ACC112 (cell line): Measurements from ENCODE around the gene DENND1A.

Source experiments
- H2AFZ ChIP-seq: fragments of 200-600 bp; sonication (generic); one replicate; pipeline ENCODE4 v1.6.0; 2017; ENCODE audit warnings: antibody characterized with exemption, low read length; ENCODE audit not compliant: unreplicated experiment
- H3K27ac ChIP-seq: fragments of 200-600 bp; sonication (generic); 2 replicates; pipeline ENCODE4 v1.5.1; 2014; ENCODE audit warnings: low read depth, mild to moderate bottlenecking, antibody characterized with exemption, low read length, moderate library complexity
- H3K27me3 ChIP-seq: fragments of 200-600 bp; sonication (generic); 2 replicates; pipeline ENCODE4 v1.6.1; 2014; ENCODE audit warnings: mild to moderate bottlenecking, antibody characterized with exemption, low read length, moderate library complexity, mixed read lengths; ENCODE audit not compliant: insufficient read depth
- H3K36me3 ChIP-seq: fragments of 200-600 bp; sonication (generic); 2 replicates; pipeline ENCODE4 v1.6.1; 2016; ENCODE audit warnings: mild to moderate bottlenecking, antibody characterized with exemption, low read length, moderate library complexity, mixed read lengths; ENCODE audit not compliant: insufficient read depth
- H3K4me1 ChIP-seq: fragments of 200-600 bp; sonication (generic); one replicate; pipeline ENCODE4 v1.6.1; 2016; ENCODE audit warnings: low read length, mixed read lengths; ENCODE audit not compliant: insufficient read depth, unreplicated experiment, control insufficient read depth
- H3K4me3 ChIP-seq: fragments of 200-600 bp; sonication (generic); 2 replicates; pipeline ENCODE4 v1.5.1; 2014; ENCODE audit warnings: mild to moderate bottlenecking, low read depth, low read length
- H3K79me2 ChIP-seq: fragments of 200-600 bp; sonication (generic); one replicate; pipeline ENCODE4 v1.6.0; 2016; ENCODE audit warnings: low read length; ENCODE audit not compliant: control insufficient read depth, unreplicated experiment, insufficient read depth

Gene DENND1A

DNA sequence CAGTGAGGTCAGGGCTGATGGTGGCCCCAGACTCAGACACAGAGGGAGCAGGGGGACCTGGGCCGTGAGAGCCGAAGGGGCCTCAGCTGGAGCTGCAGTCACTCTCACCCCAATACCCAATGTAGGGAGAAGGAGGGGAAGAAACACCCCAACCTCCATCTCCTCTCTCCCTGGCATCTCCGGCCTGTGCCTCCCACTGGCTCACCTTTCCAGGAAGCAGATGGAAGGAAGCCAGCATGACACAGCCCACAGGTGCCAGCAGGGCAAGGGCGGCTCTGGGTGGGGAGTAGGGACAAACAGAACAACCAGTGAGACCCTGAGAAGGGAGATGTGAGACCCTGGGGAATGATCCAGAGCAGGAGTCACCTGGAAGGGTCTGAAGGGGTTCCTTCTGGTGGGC, 576.9 kb downstream of the DENND1A start:
- Histone ChIP-seq H3K4me1 (no peaks in the 10 kb centered on the region), H2AFZ (no peak overlapping the region), H3K4me3 (no peak overlapping the region), H3K36me3 (no peaks in the 10 kb centered on the region), H3K27ac (no peak overlapping the region), H3K79me2 (no peaks in the 10 kb centered on the region), H3K27me3 (peaks cover 33% of the 10 kb centered on the region)

DNA sequence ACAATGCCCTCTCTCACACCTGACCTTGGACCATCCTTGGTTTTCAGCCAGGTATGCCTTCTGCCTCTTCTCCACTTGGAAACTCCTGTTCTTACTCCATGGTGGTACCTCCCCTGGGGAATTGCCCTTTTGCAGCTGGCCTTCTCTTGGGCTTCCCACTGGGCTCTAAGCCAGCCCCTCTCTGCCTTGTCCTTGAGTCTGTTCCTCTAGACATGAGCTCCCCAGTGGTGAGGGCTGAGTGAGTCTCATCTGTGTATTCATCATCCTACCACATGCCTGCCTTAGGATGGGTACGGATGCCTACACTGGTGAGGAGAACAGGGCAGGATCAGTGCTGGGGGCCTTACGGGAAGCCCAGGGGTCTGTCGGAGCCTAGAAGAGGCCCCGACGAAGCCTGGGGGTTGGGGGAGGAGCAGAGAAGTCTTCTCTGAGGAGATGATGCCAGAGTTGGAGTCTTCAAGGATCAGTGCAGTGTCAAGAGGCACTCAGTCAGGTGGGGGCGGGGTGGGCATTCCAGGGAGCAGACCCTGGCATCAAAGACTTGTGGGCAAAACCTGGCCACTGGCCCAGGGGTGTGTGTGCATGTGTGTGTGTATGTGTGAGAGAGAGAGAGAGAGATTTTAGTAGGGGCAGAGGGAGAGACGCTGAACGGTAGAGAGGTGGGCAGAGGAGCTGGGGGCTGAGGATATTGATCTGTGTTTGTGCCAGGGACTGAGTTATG, 579.2 kb downstream of the DENND1A start:
- Histone ChIP-seq H3K27ac (no peak overlapping the region), H3K4me1 (no peaks in the 10 kb centered on the region), H3K79me2 (no peaks in the 10 kb centered on the region), H3K27me3 (peaks cover 33% of the 10 kb centered on the region), H2AFZ (no peak overlapping the region), H3K4me3 (no peak overlapping the region), H3K36me3 (no peaks in the 10 kb centered on the region)

- Histone ChIP-seq H3K27me3 (peaks cover 33% of the 10 kb centered on the region), H3K27ac (no peak overlapping the region), H3K4me3 (no peak overlapping the region), H3K79me2 (no peaks in the 10 kb centered on the region), H3K36me3 (no peaks in the 10 kb centered on the region), H3K4me1 (no peaks in the 10 kb centered on the region), H2AFZ (no peak overlapping the region)
Observed at GRCh38 chr9:123349691-123350480, 580.0 kb downstream of the DENND1A start.

GRCh38 chr9:123349033-123349432, 580.9 kb downstream of the DENND1A start:
- H3K36me3 ChIP-seq, result no peaks in the 10 kb centered on the region
- H3K27ac ChIP-seq, result no peak overlapping the region
- peaks cover 33% of the 10 kb centered on the region for H3K27me3 ChIP-seq
- H3K4me1 ChIP-seq, result no peaks in the 10 kb centered on the region
- H3K4me3 ChIP-seq, result no peak overlapping the region
- no peaks in the 10 kb centered on the region for H3K79me2 ChIP-seq
- no peak overlapping the region for H2AFZ ChIP-seq

DNA sequence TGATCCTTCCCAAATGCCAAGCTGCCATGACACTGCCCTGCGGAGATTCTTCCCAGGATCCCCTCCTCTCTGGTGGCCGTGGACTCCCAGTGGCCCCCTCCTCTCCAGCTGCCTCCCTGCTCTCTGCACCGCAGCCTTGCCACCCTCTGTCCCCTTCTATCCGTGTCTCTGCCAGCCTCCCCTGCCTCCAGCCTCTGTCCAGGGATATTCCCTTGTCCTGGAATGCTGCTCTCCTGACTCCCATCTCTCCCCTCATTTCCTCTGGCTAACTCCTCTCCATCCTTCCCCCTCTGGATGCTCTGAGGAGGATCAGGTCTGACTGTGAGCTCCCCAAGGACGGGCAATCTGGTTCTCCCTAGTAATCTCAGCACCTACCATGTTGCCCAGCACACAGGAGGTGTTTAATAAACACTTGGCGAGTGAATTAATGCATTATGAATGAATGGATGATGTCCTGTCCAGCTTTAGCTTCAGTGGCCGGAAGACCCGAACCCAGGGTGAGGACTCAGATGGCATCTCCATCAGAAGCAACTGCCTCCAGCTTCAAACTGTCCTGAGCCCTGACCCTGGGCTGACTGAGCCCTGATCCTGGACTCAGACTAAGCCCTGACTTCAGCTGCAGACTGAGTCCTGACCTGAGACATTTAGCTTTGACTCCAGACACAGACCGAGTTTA, 581.5 kb downstream of the DENND1A start:
- Histone ChIP-seq H3K4me1 (no peaks in the 10 kb centered on the region), H3K4me3 (no peak overlapping the region), H3K79me2 (no peaks in the 10 kb centered on the region), H3K27ac (no peak overlapping the region), H3K27me3 (peaks cover 31% of the 10 kb centered on the region), H3K36me3 (no peaks in the 10 kb centered on the region), H2AFZ (no peak overlapping the region)

DNA sequence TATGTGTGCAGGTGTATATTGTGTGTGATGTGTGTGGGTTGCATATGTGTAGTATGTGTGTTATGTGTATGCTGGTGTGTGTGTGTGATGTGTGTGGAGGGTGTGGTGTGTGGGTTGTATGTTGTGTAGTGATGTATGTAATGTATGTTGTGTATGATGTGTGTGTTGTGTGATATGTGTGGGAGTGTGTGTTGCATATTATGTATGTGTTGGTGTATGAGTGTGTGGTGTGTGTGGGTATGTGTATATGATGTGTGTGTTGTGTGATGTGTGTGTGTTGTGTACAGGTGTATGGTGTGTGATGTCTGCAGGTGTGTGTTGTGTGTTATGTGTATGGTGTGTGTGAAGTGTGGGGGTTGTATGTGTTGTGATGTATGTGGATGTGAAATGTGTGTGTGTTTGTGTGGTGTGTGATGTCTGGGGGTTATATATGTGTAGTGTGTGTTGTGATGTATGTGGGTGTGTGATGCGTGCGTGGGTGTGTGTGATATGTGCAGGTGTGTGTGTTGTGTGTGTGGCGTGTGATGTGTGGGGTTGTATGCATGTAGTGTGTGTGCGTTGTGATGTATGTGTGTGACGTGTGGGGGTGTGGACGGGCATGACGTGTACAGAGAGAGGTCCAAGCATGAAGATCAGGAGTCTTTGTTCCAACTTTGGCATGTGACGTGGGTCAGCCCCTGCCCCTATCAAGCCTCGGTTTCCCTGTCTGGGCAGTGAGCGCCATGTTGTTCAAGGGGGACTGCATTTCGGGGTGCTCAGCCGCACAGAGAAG, 582.5 kb downstream of the DENND1A start:
- Histone ChIP-seq H3K36me3 (no peaks in the 10 kb centered on the region), H3K27ac (no peak overlapping the region), H3K4me1 (no peaks in the 10 kb centered on the region), H3K79me2 (no peaks in the 10 kb centered on the region), H2AFZ (no peak overlapping the region), H3K27me3 (peaks cover 22% of the 10 kb centered on the region), H3K4me3 (no peak overlapping the region)

- Histone ChIP-seq H3K36me3 (no peaks in the 10 kb centered on the region), H3K79me2 (no peaks in the 10 kb centered on the region), H3K4me1 (no peaks in the 10 kb centered on the region), H3K27ac (no peak overlapping the region), H2AFZ (no peak overlapping the region), H3K4me3 (no peak overlapping the region), H3K27me3 (peaks cover 18% of the 10 kb centered on the region; the same call in 1 of the 2 replicates)
Observed at GRCh38 chr9:123346826-123347225, 583.1 kb downstream of the DENND1A start.

DNA sequence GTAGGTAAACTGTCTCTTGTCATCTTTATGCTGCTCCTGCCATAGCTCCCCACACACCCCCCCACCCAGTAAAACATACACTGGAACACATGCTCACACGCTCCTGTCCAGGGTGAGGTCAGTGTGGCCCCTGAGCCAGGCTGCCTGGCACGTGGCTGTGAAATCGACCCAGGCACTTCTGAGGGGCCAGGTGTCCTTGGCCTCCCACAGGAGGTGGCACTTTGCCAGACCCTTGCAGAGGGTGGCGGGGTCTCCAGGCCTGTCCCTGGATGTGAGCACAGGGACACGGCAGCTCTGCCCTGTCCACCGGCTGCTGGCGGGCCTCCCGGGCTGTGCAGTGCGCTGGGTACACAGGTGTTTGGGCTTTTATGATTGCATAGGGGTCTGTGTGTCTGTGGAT, 583.9 kb downstream of the DENND1A start:
- H3K36me3 ChIP-seq, result no peaks in the 10 kb centered on the region
- H3K79me2 ChIP-seq, result no peaks in the 10 kb centered on the region
- H3K4me3 ChIP-seq, result no peak overlapping the region
- H2AFZ ChIP-seq, result no peak overlapping the region
- H3K27me3 ChIP-seq, result peaks cover 10% of the 10 kb centered on the region; the same call in 1 of the 2 replicates
- H3K27ac ChIP-seq, result no peak overlapping the region
- no peaks in the 10 kb centered on the region for H3K4me1 ChIP-seq

DNA sequence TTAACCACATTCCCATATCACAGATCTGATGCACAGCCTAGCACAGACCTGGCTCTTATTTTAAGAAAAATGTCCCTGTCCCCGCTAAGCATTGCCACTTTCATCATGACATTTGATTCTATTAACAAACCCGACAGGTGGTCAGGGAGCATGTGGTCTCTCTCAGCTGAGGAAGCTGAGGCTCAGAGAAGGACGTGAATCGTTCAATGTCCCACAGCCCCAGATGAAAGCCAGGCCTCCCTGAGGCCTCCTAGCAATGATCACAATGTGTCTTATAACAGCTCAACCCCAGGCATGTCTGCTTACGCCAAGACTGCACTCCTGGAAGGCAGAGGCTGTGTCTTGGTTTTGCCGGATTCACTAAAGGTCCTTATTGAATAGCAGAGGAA, 584.4 kb downstream of the DENND1A start:
- Histone ChIP-seq H3K79me2 (no peaks in the 10 kb centered on the region), H3K4me3 (no peak overlapping the region), H2AFZ (no peak overlapping the region), H3K36me3 (no peaks in the 10 kb centered on the region), H3K27ac (no peak overlapping the region), H3K27me3 (0 out of 2 replicates have a peak, but pooled peaks cover 7% of the 10 kb centered on the region), H3K4me1 (no peaks in the 10 kb centered on the region)

DNA sequence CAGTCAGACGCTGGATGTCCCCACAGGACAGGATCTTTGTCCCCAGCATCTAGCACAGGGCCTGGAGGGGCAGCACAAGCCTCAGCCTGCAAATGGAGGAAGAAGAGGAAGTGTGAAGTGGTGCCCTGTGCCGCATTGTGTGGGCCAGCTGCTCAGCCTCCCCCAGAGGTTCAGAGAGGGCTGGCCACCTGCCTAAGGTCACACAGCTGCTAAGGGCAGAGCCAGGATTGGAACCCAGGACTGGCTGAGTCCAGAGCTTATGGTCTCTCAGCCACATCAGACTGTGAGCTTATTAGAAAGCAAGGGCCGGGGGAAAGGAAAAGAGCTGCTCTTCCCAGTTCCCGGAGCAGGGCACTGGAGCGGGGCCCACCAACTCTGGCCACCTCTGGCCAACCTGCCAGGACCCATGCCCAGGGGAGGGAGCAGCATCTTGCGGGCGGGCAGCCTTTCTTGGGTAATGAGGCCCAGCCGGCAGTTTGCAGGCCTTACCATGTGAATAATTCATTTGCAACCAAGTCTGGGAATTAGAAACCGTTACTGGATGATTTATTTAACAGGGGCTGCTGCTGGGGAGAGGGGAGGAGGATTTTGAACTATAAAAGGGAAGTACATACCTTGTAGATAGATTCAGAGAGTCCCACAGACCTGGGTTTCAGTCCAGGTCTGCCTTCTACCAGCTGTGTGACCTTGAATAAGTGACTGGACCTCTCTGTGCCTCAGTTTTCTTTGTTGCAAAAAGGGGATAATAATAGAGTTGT, 585.6 kb downstream of the DENND1A start:
- H3K4me1 ChIP-seq, result no peaks in the 10 kb centered on the region
- H3K79me2 ChIP-seq, result no peaks in the 10 kb centered on the region
- H3K4me3 ChIP-seq, result no peak overlapping the region
- no peak overlapping the region for H2AFZ ChIP-seq
- 0 out of 2 replicates have a peak, but pooled peaks cover 4% of the 10 kb centered on the region for H3K27me3 ChIP-seq
- no peak overlapping the region for H3K27ac ChIP-seq
- H3K36me3 ChIP-seq, result no peaks in the 10 kb centered on the region
